Measurements from ENCODE around the gene VAMP2. TPM values are rescaled to one million over a fixed set of nuclear protein-coding genes. Genes with fewer than 3 reads are reported as not detected.

The VAMP2 gene
- total RNA-seq, 1 donor from 2014 or later: 117 TPM

GRCh38 chr17:8161289-8162232 lies 1.2 kb downstream of the VAMP2 start:
- H3K27me3 Mint-ChIP-seq (ENCODE audit: unreplicated experiment): peaks cover 6% of the 10 kb centered on the region
- peaks cover 10% of the 10 kb centered on the region for H3K9me3 Mint-ChIP-seq (ENCODE audit: unreplicated experiment)
- DNase-seq: no peak
- no peaks in the 10 kb centered on the region for H3K36me3 Mint-ChIP-seq (ENCODE audit: unreplicated experiment)
- peak overlapping the region; percentile 64 for H3K27ac Mint-ChIP-seq (ENCODE audit: unreplicated experiment)
- peaks cover 28% of the 10 kb centered on the region for H3K4me1 Mint-ChIP-seq (ENCODE audit: low read depth, unreplicated experiment)
- peak overlapping the region; percentile 83 for H3K4me3 Mint-ChIP-seq (ENCODE audit: unreplicated experiment)
- no peak for TF ChIP-seq CTCF (IDR thresholded peaks at IDR 0.05; ENCODE audit: partially characterized antibody, unreplicated experiment)

GRCh38 chr17:8160741-8161221 lies 2.0 kb downstream of the VAMP2 start:
- no peak for DNase-seq
- TF ChIP-seq CTCF (IDR thresholded peaks at IDR 0.05; ENCODE audit: partially characterized antibody, unreplicated experiment): no peak
- H3K27ac Mint-ChIP-seq (ENCODE audit: unreplicated experiment): no peak overlapping the region
- H3K4me3 Mint-ChIP-seq (ENCODE audit: unreplicated experiment): peak overlapping the region; percentile 83
- peaks cover 6% of the 10 kb centered on the region for H3K27me3 Mint-ChIP-seq (ENCODE audit: unreplicated experiment)
- peaks cover 28% of the 10 kb centered on the region for H3K4me1 Mint-ChIP-seq (ENCODE audit: low read depth, unreplicated experiment)
- no peaks in the 10 kb centered on the region for H3K36me3 Mint-ChIP-seq (ENCODE audit: unreplicated experiment)
- peaks cover 10% of the 10 kb centered on the region for H3K9me3 Mint-ChIP-seq (ENCODE audit: unreplicated experiment)

- TF ChIP-seq CTCF (IDR thresholded peaks at IDR 0.05; ENCODE audit: partially characterized antibody, unreplicated experiment): no peak
- H3K9me3 Mint-ChIP-seq (ENCODE audit: unreplicated experiment): peaks cover 10% of the 10 kb centered on the region
- H3K4me1 Mint-ChIP-seq (ENCODE audit: low read depth, unreplicated experiment): peaks cover 32% of the 10 kb centered on the region
- H3K27me3 Mint-ChIP-seq (ENCODE audit: unreplicated experiment): peaks cover 9% of the 10 kb centered on the region
- peak overlapping the region; percentile 55 for H3K4me3 Mint-ChIP-seq (ENCODE audit: unreplicated experiment)
- peak overlapping the region; percentile 82 for H3K27ac Mint-ChIP-seq (ENCODE audit: unreplicated experiment)
- DNase-seq: no peak
- H3K36me3 Mint-ChIP-seq (ENCODE audit: unreplicated experiment): no peaks in the 10 kb centered on the region
These were observed 2.5 kb downstream of the VAMP2 start for GRCh38 chr17:8160224-8160577.

- DNase-seq: no peak
- peaks cover 9% of the 10 kb centered on the region for H3K27me3 Mint-ChIP-seq (ENCODE audit: unreplicated experiment)
- peaks cover 10% of the 10 kb centered on the region for H3K9me3 Mint-ChIP-seq (ENCODE audit: unreplicated experiment)
- H3K36me3 Mint-ChIP-seq (ENCODE audit: unreplicated experiment): no peaks in the 10 kb centered on the region
- no peak overlapping the region for H3K4me3 Mint-ChIP-seq (ENCODE audit: unreplicated experiment)
- TF ChIP-seq CTCF (IDR thresholded peaks at IDR 0.05; ENCODE audit: partially characterized antibody, unreplicated experiment): no peak
- H3K27ac Mint-ChIP-seq (ENCODE audit: unreplicated experiment): peak overlapping the region; percentile 82
- peaks cover 30% of the 10 kb centered on the region for H3K4me1 Mint-ChIP-seq (ENCODE audit: low read depth, unreplicated experiment)
These were observed 3.1 kb downstream of the VAMP2 start for GRCh38 chr17:8159459-8160223.
